HK-2 (cell line): ENCODE data around the gene SNAPC2.
"Not testable (repeated sequence)": the region's sequence is repeated elsewhere in the genome, so short reads cannot be mapped to it uniquely, and the experiment has no call there.

Experiments
- DNase-seq: peaks from one replicate; pipeline ENCODE4 v3.0.0-alpha.2; 2018; ENCODE audit not compliant: unreplicated experiment

The SNAPC2 gene

GRCh38 chr19:7921967-7922835, 2.1 kb downstream of the SNAPC2 start:
- no peak for DNase-seq

- DNase-seq: no peak
Observed at GRCh38 chr19:7922836-7923195, 2.7 kb downstream of the SNAPC2 start.

GRCh38 chr19:7923295-7924191, 3.4 kb downstream of the SNAPC2 start:
- DNase-seq: no peak

GRCh38 chr19:7924241-7924640, 4.1 kb downstream of the SNAPC2 start:
- DNase-seq: no peak

- no peak for DNase-seq
Observed at GRCh38 chr19:7924651-7925170, 4.6 kb downstream of the SNAPC2 start.

- DNase-seq: peak; percentile 83
Observed at GRCh38 chr19:7925171-7925851, 5.2 kb downstream of the SNAPC2 start.

GRCh38 chr19:7926021-7926726, 6.0 kb downstream of the SNAPC2 start, which contains the start of gene CTXN1:
Gene CTXN1, minus strand, starts transcription at chr19:7926135. Its CDS starts 597 bp downstream, at chr19:7925538.
- DNase-seq: peak; percentile 71

GRCh38 chr19:7926727-7927604, 6.8 kb downstream of the SNAPC2 start:
- DNase-seq: no peak

GRCh38 chr19:7927605-7928333, 7.6 kb downstream of the SNAPC2 start:
- DNase-seq: no peak

- no peak for DNase-seq
Observed at GRCh38 chr19:7928334-7928706, 8.2 kb downstream of the SNAPC2 start.

- DNase-seq: peak; percentile 62
Observed at GRCh38 chr19:7928741-7929701, 8.9 kb downstream of the SNAPC2 start.

GRCh38 chr19:7930030-7930429, 9.9 kb downstream of the SNAPC2 start:
- not testable (repeated sequence) for DNase-seq

- DNase-seq: no peak
Observed at GRCh38 chr19:7930765-7931164, 10.6 kb downstream of the SNAPC2 start.

GRCh38 chr19:7931221-7932061, 11.3 kb downstream of the SNAPC2 start:
- no peak for DNase-seq

GRCh38 chr19:7932276-7932929, 12.3 kb downstream of the SNAPC2 start:
- DNase-seq: no peak

- DNase-seq: no peak
Observed at GRCh38 chr19:7932930-7933300, 12.8 kb downstream of the SNAPC2 start.

- DNase-seq: no peak
Observed at GRCh38 chr19:7933411-7933810, 13.3 kb downstream of the SNAPC2 start.
